GM21737 (cell line): ENCODE data around the gene BTBD10.
"Not testable (repeated sequence)": the region's sequence is repeated elsewhere in the genome, so short reads cannot be mapped to it uniquely, and the experiment has no call there.

ENCODE experiments used
- ATAC-seq: cut with Tn5 transposase; IDR thresholded peaks from one replicate; pipeline ENCODE4 v1.9.1; 2021; ENCODE audit warnings: mild to moderate bottlenecking, moderate library complexity; ENCODE audit not compliant: unreplicated experiment

Gene BTBD10

GRCh38 chr11:13445588-13445987 is 17.4 kb downstream of the BTBD10 start:
- no peak for ATAC-seq

GRCh38 chr11:13440100-13440855 is 22.7 kb downstream of the BTBD10 start:
- ATAC-seq, result no peak

GRCh38 chr11:13438291-13438690 is 24.7 kb downstream of the BTBD10 start:
- ATAC-seq, result no peak

GRCh38 chr11:13436836-13437235 is 26.2 kb downstream of the BTBD10 start:
- not testable (repeated sequence) for ATAC-seq

GRCh38 chr11:13434247-13435205 is 28.5 kb downstream of the BTBD10 start:
- no peak for ATAC-seq

GRCh38 chr11:13433437-13433836 is 29.6 kb downstream of the BTBD10 start:
- no peak for ATAC-seq

GRCh38 chr11:13429836-13430235 is 33.2 kb downstream of the BTBD10 start:
- no peak for ATAC-seq

GRCh38 chr11:13429288-13429687 is 33.7 kb downstream of the BTBD10 start:
- ATAC-seq, result no peak

- ATAC-seq, result no peak
Measured at GRCh38 chr11:13427440-13427839, 35.6 kb downstream of the BTBD10 start.

GRCh38 chr11:13423372-13423771 is 39.6 kb downstream of the BTBD10 start:
- no peak for ATAC-seq

- ATAC-seq, result no peak
Measured at GRCh38 chr11:13421561-13421960, 41.5 kb downstream of the BTBD10 start.

GRCh38 chr11:13415201-13415600 is 47.8 kb downstream of the BTBD10 start:
- ATAC-seq, result no peak

GRCh38 chr11:13405220-13405619 is 57.8 kb downstream of the BTBD10 start:
- no peak for ATAC-seq

- not testable (repeated sequence) for ATAC-seq
Measured at GRCh38 chr11:13398335-13398734, 64.7 kb downstream of the BTBD10 start.

GRCh38 chr11:13391217-13391616 is 71.8 kb downstream of the BTBD10 start:
- no peak for ATAC-seq

GRCh38 chr11:13388741-13389140 is 74.3 kb downstream of the BTBD10 start:
- ATAC-seq, result no peak

GRCh38 chr11:13386567-13386966 is 76.5 kb downstream of the BTBD10 start:
- no peak for ATAC-seq

- ATAC-seq, result no peak
Measured at GRCh38 chr11:13384908-13385640, 77.9 kb downstream of the BTBD10 start.

GRCh38 chr11:13382751-13383150 is 80.3 kb downstream of the BTBD10 start:
- ATAC-seq, result no peak

GRCh38 chr11:13380731-13381130 is 82.3 kb downstream of the BTBD10 start:
- ATAC-seq, result no peak

- no peak for ATAC-seq
Measured at GRCh38 chr11:13378316-13378715, 84.7 kb downstream of the BTBD10 start.
